ENCODE results near the gene HAGHL.
"Not testable (repeated sequence)": the region's sequence is repeated elsewhere in the genome, so short reads cannot be mapped to it uniquely, and the experiment has no call there.

HAGHL gene

DNA sequence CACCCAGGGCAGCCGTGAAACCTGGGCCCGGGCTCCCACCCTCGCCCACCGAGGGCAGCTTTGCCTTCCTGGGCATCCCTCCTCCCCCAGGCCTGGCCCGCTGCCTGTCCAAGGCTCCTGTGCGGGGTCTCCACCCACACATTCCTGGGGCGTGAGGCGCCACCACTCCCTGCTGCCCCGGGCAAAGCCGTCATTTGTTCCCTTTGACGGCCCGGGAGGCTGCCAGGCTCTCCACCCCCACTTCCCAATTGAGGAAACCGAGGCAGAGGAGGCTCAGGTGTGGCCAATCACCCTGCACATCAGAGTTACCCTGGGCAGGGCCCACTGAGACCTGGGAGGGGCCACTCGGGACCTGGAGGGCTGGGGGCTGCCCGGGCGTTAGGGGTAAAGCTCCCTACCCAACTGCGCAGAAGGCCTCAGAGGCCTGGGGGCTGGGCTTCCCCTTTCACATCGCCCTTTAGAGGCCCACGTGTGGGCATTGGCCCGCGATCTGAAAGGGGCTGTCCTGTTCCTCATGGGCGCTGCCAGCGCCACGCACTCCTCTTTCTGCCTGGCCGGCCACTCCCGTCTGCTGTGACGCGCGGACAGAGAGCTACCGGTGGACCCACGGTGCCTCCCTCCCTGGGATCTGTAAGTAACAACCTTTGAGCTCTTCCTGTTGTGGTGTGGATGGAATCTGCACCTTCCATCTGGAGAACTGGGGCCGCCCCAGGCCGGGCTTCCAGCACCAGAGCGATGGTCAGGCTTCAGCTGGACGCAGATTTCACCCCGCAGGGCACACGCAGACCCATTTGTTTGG lies 33.8 kb downstream of the HAGHL start, which contains the start of gene MSLN:
Gene MSLN (plus strand): TSS at position 190 of the 799 bp plus-strand sequence. CDS start 1,947 bp downstream, outside the sequence.
- no peak for FAIRE-seq

DNA sequence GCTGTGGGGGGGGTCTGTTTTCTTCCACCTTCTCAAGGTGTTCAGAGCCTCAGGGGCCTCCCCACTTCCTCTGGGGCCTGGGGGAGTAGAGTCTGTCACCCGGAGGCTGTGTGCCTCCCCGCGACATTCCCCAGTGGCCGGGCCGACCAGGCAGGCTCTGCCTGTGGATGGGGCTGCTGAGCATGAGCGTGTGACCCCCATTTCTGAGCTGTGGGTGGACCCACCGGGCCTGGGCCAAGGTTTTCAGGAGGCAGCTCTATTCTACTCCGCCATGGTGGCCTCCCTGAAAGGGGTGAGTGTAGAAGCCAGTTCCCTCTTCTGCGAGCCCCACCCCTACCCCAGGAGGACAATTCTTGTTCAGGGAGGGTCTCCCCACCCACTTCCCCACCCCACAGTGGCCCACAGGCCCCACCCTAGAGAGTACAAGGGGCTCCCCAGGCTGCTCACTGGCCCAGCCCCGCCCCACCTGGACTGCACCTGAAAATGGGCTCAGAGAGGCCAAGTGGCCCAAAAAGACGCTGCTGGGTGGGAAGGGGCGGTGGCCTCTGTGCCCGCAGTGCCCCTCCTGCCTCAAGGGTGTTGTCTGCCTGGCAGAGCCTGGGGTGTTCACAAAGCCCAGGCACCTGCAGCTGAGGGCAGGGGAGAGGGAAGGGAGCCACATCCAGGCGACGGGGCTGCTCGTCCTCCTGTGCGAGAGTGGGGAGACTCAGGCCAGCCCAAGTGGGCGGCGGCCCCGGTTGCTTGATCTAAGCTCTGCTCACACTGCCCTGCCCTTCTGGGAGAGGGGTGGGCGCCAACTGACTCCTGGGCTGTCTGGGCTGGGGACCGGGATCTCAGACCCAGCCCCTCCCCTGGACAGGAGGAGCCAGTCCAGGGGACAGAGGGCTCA lies 35.0 kb downstream of the HAGHL start:
- no peak for FAIRE-seq

GRCh38 chr16:762595-763268 lies 35.8 kb downstream of the HAGHL start:
- FAIRE-seq: no peak

DNA sequence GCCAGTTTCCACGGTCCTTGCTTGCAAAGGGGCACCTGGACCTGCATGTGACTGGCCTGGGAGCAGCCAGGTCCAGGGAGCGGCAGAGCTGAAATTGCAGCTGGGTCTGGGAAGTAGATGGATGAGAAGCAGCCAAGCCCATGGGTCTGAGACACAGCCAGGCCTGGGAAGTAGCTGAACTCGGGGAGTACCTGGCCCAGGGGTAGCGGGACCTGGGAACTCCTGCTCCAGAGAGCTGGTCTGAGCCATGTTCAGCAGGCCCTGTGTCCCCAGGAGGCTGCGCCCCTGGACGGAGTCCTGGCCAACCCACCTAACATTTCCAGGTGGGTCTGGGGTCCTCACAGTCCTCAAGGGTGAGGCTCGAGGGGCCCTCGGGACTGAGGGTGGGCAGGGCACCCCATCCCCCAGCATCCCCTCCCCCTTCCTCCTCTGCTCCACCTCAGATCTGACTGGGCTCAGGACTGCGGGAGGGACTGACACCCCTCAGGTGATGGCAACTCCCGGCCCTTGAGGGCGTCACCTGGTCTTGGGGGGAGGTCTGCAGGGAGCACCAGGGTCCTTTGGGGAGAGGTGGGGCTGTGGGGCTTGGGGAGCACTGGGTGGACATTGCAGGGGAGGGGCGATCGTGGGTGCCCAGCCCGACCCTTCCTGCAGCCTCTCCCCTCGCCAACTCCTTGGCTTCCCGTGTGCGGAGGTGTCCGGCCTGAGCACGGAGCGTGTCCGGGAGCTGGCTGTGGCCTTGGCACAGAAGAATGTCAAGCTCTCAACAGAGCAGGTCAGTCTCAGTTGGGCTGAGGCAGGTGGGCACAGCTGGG lies 36.7 kb downstream of the HAGHL start:
- FAIRE-seq: no peak

- no peak for FAIRE-seq
Observed at GRCh38 chr16:764184-764750, 37.4 kb downstream of the HAGHL start.

DNA sequence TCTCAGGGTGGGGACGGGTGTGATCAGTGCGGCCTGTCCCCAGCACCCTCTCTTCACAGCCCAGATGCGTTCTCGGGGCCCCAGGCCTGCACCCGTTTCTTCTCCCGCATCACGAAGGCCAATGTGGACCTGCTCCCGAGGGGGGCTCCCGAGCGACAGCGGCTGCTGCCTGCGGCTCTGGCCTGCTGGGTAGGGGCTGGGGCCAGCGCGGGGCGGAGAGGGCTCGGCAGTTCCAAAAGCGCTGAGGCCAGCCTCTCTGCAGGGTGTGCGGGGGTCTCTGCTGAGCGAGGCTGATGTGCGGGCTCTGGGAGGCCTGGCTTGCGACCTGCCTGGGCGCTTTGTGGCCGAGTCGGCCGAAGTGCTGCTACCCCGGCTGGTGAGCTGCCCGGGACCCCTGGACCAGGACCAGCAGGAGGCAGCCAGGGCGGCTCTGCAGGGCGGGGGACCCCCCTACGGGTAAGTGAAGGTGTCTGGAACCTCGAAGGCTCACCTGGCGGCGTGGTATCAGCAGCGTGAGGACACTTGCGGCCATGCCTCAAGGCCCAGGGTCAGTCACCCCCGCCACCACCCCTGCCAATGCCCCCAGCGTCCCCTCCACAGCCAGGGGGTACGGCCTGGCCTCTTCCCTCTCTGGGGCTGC lies 38.1 kb downstream of the HAGHL start:
- no peak for FAIRE-seq

- FAIRE-seq: no peak
Observed at GRCh38 chr16:765488-765865, 38.6 kb downstream of the HAGHL start.

GRCh38 chr16:766008-766819 lies 39.3 kb downstream of the HAGHL start:
- no peak for FAIRE-seq

- FAIRE-seq: no peak
Observed at GRCh38 chr16:766820-767640, 40.1 kb downstream of the HAGHL start.

DNA sequence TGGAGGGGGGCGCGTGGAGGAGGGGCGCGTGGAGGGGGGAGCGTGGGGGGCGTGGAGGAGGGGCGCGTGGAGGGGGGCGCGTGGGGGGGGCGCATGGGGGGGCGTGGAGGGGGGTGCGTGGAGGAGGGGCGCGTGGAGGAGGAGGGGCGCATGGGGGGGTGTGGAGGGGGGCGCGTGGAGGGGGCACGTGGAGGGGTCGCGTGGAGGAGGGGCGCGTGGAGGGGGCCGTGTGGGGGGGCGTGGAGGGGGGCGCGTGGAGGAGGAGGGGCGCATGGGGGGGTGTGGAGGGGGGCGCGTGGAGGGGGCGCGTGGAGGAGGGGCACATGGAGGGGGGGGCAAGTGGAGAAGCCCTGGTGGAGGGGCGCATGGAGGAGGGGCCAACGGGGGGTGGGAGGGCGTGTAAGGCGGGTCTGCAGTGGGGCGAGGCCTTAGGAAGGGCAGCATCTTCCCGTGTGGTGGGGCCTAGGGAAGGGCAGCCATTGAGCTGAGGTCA lies 40.9 kb downstream of the HAGHL start:
- FAIRE-seq: no peak

- no peak for FAIRE-seq
Observed at GRCh38 chr16:768428-768827, 41.5 kb downstream of the HAGHL start.

DNA sequence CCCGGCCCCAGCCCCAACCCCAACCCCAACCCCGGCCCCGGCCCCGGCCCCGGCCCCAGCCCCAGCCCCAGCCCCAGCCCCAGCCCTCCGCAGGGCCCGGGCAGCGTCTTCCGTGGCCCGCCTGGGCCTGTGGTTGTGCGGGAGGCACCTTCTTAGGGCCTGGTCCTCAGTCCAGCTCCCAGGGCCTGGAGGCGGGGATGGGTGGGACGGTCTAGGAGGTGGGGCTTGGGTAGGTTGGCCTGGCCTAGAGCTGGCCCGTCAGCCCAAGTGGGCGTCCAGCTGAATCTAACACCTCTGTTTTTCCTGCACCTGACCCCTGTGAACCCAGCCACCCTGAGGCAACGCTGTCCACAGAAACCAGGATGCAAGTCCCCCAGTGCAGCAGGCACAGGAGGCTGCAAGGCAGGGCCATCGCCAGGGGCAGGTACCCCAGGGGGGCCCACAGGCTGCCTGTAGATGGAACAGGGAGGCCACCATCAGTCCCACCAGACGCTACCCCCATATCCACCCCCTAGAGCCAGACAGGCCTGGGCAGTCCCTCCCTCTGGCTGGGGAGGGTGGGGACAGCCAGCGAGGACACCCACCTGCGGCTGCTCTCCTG lies 42.4 kb downstream of the HAGHL start:
- FAIRE-seq: no peak

DNA sequence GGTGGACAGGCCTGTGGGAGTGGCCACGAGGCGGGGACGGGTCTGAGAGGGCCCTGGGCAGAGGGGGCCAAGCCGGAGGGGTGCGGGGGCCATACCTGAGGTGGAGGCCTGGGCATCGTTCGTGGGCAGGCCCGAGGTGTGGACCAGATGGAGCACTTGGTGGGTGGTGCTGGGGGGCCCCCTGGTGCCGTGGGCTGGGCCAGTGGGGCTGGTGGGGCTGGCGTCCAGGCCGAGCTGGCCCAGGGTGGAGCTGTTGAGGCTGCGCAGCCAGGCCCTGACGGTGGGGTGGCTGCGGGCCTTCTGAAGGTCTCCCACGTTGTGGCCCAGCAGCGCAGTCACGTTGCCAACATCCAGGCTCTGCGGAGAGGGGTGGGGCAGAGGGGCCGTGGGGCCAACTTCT lies 43.0 kb downstream of the HAGHL start:
- FAIRE-seq: no peak

DNA sequence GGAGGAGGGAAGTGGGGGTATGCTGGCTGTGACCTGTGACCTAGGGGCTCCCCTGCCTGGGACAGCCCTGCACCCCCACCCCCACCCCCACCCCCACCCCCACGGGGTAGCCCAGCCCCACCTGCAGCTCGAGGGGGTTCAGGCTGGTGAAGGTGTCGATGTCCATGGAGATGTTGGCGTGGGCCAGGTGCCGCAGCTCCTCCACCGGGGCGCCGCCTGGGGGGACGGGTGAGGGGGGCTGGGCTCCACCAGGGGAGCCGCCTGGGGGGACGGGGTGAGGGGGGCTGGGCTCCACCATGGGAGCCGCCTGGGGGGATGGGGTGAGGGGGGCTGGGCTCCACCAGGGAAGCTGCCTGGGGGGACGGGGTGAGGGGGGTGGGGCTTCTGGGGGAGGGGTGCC lies 43.5 kb downstream of the HAGHL start:
- no peak for FAIRE-seq

DNA sequence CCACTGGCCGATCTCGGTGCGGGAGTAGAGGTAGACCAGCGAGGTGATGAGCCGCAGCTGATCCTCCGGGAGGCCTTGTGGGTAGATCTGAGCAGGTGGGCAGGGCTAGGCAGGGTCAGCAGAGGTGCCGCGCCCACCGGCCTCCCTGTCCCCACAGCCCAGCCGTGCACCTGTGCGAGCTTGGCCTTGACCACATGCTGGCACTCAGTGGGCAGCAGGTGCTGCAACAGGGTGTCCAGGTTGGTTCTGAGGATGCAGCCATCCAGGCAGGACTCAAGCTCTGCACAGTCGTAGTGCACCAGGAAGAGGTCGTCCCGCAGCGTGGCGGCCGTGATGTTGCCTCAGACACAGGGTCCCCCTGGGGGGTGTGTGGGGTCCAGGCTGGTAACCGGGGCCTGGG lies 46.1 kb downstream of the HAGHL start:
- no peak for FAIRE-seq

DNA sequence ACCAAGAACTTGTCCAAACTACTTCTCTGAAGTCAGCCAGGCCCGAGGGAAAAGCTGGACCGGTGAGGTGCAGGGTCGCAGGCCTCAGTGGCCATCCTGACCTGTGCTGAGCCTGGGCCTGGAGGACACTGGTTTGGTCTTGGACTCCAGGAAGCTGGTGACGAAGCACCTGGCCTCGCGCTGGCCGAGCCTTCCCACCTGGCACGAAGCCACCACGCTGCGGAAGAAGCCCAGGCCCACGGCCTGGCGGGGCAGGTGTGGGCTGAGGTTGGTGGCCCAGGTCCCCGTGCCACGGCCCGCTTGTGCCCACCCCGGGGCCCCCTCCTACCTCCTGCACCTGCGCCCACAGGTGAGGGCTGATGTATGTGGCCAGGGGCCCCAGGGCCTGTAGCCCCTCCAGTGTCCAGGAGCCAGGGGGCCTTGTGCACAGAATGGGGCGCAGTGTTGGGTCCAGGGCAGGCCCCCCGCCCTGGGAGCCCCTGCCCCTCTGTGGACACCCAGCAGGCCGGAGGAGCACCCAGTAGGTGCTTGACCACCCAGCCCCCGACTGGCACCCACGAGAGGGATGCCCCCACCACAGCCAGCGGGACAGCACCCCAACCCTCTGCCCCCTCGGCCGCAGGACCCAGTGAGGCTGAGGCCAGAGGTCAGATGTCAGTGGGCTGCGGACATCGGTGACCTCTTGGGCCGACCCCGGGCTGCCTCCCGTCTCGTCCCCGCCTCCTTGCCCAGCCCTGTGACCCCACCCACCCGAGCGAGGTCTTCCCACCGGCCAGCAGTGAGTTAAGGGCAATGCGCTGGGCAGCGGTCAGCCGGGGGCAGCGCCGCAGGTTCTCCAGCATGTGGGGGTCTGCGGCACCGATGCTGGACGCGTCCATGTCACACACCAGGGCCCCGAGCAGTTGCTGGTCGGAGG lies 47.4 kb downstream of the HAGHL start:
- FAIRE-seq: no peak

DNA sequence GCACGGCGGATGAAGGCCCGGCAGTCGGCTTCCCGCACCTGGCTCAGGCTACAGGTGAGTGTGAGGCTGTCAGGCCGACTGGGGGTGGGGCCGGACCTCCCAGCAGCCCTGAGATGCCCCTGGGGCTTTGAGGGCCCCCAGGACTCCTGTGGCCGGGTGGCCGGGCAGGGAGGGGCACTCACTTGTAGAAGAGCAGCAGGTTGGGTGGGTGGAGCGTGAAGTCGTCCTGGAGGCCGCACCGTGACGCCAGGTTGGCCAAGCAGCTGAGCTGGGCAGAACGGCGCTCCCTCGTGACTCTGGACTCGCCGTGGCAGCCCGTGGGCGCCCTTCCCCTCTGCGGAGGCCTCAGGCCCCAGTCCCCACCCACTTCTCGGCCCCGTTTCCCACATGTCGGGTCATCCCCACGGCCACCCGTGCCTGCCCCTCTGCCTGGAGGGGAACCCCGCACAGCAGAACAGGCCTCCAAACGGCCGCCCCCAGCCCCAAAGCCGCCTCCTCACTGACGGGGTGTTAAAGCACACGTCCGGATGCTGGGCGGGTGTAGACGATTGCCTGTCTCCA lies 48.4 kb downstream of the HAGHL start:
- no peak for FAIRE-seq

GRCh38 chr16:776298-776697 lies 49.4 kb downstream of the HAGHL start:
- FAIRE-seq: not testable (repeated sequence)
